ENCODE measurements around the gene PLCL2.

PLCL2 gene

GRCh38 chr3:17074559-17074958 is 189.8 kb downstream of the PLCL2 start:
- H3K4me3 ChIP-seq (ENCODE audit: low read depth, low read length), result no peak overlapping the region
- TF ChIP-seq, protein P1, sequence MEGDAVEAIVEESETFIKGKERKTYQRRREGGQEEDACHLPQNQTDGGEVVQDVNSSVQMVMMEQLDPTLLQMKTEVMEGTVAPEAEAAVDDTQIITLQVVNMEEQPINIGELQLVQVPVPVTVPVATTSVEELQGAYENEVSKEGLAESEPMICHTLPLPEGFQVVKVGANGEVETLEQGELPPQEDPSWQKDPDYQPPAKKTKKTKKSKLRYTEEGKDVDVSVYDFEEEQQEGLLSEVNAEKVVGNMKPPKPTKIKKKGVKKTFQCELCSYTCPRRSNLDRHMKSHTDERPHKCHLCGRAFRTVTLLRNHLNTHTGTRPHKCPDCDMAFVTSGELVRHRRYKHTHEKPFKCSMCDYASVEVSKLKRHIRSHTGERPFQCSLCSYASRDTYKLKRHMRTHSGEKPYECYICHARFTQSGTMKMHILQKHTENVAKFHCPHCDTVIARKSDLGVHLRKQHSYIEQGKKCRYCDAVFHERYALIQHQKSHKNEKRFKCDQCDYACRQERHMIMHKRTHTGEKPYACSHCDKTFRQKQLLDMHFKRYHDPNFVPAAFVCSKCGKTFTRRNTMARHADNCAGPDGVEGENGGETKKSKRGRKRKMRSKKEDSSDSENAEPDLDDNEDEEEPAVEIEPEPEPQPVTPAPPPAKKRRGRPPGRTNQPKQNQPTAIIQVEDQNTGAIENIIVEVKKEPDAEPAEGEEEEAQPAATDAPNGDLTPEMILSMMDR (IDR thresholded peaks at IDR 0.05; ENCODE audit: low read depth, low read length), result no peak
- in situ Hi-C loops (cut with HindIII; ENCODE audit: low sequenced_read_pairs), result no loop called here
- no peak for DNase-seq (ENCODE audit: low read depth, low spot score)

DNA sequence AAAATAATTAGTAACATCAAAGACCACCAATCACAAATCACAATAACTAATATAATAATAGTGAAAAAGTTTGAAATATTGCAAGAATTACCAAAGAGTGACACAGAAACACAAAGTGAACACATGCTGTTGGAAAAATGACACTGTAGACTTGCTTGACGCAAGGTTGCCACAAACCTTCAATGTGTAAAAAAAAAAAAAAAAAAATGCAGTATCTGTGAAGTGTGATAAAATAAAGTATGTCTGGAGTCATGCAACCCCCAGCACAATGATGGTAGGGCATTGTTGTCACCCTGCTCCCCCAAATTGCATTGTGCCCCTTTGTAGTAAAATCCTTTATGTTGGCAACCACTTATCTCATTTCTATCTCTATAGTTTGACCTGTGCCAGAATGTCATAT is 190.6 kb downstream of the PLCL2 start:
- in situ Hi-C loops (cut with HindIII; ENCODE audit: low sequenced_read_pairs), result no loop called here

GRCh38 chr3:17075907-17076306 is 191.2 kb downstream of the PLCL2 start:
- TF ChIP-seq, protein P1 (IDR thresholded peaks at IDR 0.05; ENCODE audit: low read depth, low read length), result no peak
- in situ Hi-C loops (cut with HindIII; ENCODE audit: low sequenced_read_pairs), result no loop called here
- H3K4me3 ChIP-seq (ENCODE audit: low read depth, low read length), result no peak overlapping the region
- no peak for DNase-seq (ENCODE audit: low read depth, low spot score)

More for the DNA sequence above, 190.6 kb downstream of the PLCL2 start:
- no peak for DNase-seq (ENCODE audit: low read depth, low spot score)
- H3K4me3 ChIP-seq (ENCODE audit: low read depth, low read length), result no peak overlapping the region
- TF ChIP-seq, protein P1 (IDR thresholded peaks at IDR 0.05; ENCODE audit: low read depth, low read length), result no peak

GRCh38 chr3:17076940-17077605 is 192.3 kb downstream of the PLCL2 start:
- in situ Hi-C loops (cut with HindIII; ENCODE audit: low sequenced_read_pairs), result no loop called here
- H3K4me3 ChIP-seq (ENCODE audit: low read depth, low read length), result no peak overlapping the region
- TF ChIP-seq, protein P1 (IDR thresholded peaks at IDR 0.05; ENCODE audit: low read depth, low read length), result no peak
- DNase-seq (ENCODE audit: low read depth, low spot score), result no peak

- DNase-seq (ENCODE audit: low read depth, low spot score), result no peak
- in situ Hi-C loops (cut with HindIII; ENCODE audit: low sequenced_read_pairs), result no loop called here
- TF ChIP-seq, protein P1 (IDR thresholded peaks at IDR 0.05; ENCODE audit: low read depth, low read length), result no peak
- no peak overlapping the region for H3K4me3 ChIP-seq (ENCODE audit: low read depth, low read length)
Observed at GRCh38 chr3:17077606-17078005, 192.9 kb downstream of the PLCL2 start.

DNA sequence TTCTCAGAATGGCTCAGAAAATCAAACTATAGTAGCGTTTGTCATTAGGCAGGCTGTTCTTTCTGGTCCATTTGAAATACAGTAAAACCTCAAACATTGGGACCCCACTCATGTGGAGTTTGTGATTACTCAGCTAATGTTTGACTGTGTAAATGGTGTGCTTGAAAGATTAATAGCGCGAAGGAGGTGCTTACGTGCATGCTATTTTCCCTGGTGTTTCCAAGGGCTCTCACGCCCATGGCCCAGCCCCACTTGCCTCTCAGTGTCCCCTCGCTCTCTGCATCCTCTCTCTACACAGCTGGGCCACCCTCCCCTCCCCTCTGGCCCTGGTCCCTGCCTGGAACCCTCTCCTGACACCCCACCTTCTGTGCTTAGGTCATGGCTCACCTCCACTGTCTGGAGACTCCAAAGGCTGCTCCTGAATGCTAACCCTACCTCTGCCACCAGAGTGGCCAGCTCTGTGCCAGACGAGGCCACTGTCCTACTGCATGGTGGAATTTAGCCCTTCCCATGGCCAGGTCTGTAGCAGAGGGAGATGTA is 194.2 kb downstream of the PLCL2 start:
- no peak overlapping the region for H3K4me3 ChIP-seq (ENCODE audit: low read depth, low read length)
- TF ChIP-seq, protein P1 (IDR thresholded peaks at IDR 0.05; ENCODE audit: low read depth, low read length), result no peak
- DNase-seq (ENCODE audit: low read depth, low spot score), result no peak
- in situ Hi-C loops (cut with HindIII; ENCODE audit: low sequenced_read_pairs), result no loop called here

Measured in astrocyte of the spinal cord (primary cell).